Measurements from ENCODE around the gene HOOK2. TPM values are rescaled to one million over a fixed set of nuclear protein-coding genes. Genes with fewer than 3 reads are reported as not detected.
A peak's percentile ranks its signal among the peaks of the same experiment; 100 is the strongest.
"Not testable (repeated sequence)": the region's sequence is repeated elsewhere in the genome, so short reads cannot be mapped to it uniquely, and the experiment has no call there.

Gene HOOK2, protein sequence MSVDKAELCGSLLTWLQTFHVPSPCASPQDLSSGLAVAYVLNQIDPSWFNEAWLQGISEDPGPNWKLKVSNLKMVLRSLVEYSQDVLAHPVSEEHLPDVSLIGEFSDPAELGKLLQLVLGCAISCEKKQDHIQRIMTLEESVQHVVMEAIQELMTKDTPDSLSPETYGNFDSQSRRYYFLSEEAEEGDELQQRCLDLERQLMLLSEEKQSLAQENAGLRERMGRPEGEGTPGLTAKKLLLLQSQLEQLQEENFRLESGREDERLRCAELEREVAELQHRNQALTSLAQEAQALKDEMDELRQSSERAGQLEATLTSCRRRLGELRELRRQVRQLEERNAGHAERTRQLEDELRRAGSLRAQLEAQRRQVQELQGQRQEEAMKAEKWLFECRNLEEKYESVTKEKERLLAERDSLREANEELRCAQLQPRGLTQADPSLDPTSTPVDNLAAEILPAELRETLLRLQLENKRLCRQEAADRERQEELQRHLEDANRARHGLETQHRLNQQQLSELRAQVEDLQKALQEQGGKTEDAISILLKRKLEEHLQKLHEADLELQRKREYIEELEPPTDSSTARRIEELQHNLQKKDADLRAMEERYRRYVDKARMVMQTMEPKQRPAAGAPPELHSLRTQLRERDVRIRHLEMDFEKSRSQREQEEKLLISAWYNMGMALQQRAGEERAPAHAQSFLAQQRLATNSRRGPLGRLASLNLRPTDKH
- total RNA-seq (10 to 100 TPM; 46.9 to 67.4 TPM), polyA plus RNA-seq (10 to 100 TPM; 39.8 to 54.3 TPM)
- long read RNA-seq, donor 1, transcript HOOK2-210 (3 exons, 890 nt): major isoform, 10 of 23 reads
- long read RNA-seq, donor 1, partial matches to known transcripts: 7 of 23 reads
- long read RNA-seq, donor 1, other reads (novel, unspliced or antisense): 0 of 23 reads
- long read RNA-seq, donor 2, partial matches to known transcripts: 5 of 10 reads
- long read RNA-seq, donor 2, other reads (novel, unspliced or antisense): 0 of 10 reads
- long read RNA-seq, donor 3, partial matches to known transcripts: 25 of 46 reads
- long read RNA-seq, donor 3, other reads (novel, unspliced or antisense): 13 of 46 reads
- long read RNA-seq, donor 4, partial matches to known transcripts: 79 of 100 reads
- long read RNA-seq, donor 4, other reads (novel, unspliced or antisense): 17 of 100 reads
- long read RNA-seq, donor 5, transcript HOOK2-210 (3 exons, 890 nt): major isoform, 10 of 51 reads
- long read RNA-seq, donor 5, partial matches to known transcripts: 31 of 51 reads
- long read RNA-seq, donor 5, other reads (novel, unspliced or antisense): 0 of 51 reads

DNA sequence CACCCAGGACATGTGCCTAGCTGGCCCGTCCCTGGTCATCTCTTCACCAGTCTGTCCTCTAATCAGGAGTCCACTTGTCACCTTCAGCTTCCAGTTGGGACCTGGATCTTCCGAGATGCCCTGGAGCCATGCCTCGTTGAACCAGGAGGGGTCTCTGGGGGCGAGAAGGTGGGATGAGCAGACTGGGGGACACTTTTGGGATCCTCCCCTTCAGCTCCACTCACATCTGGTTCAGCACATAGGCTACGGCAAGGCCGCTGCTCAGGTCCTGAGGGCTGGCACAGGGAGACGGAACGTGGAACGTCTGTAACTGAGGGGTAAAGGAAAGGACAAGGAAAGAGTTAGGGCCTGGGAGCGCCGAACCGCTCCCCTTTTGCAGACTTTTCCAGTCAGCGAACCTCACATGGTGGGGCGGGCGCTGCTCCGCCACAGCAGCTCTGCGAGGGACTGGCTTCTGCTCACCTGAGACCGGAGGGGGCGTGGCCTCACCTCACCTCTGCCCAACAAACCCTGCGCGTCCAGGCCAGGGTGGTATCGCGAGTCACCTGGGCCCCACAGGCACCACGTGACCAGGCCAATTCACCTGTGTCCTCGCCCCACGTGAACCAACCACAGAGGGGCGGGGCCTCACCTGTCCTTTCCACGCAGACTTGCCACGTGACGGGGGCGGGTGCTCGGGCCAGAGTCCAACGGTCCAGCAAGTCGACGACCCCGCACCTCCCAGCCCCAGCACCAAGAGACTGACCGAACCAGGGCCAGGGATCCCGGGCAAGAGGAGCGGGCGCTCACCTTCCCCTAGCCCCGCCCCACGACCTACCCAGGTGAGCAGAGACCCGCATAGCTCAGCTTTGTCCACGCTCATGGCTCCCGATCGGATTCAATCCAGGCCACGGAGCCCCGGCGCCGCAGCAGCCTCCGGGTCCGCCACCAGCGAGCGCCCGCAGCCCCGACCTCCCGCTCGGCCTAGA, at the start of gene HOOK2:
Gene HOOK2 (minus strand): TSS at position 965 of the 968 bp plus-strand sequence. CDS start 103 bp downstream, at position 862.
- Histone ChIP-seq H3K4me3 (peak within 1 kb of the TSS; percentile 61), H3K4me1 (ENCODE audit: control insufficient read depth in 5 of 5, insufficient read depth in 5 of 5, low read length in 5 of 5) (peaks cover 0 to 31% (median 13%) of the 10 kb centered on the region in 5 donors), H3K9me3 (ENCODE audit: control insufficient read depth in 4 of 4, insufficient read depth in 3 of 4, low read length in 3 of 4) (no peaks in the 10 kb centered on the region), H3K27me3 (ENCODE audit: control insufficient read depth in 3 of 3, insufficient read depth in 3 of 3, low read length in 2 of 3) (no peaks in the 10 kb centered on the region), H3K9ac (ENCODE audit: insufficient read depth in 1 of 2, low read length in 2 of 2) (peak within 1 kb of the TSS; percentile 49 to 63), H3K27ac (ENCODE audit: low read depth in 1 of 2, low read length in 1 of 2) (peak within 1 kb of the TSS; percentile 87 to 94), H3K36me3 (ENCODE audit: control insufficient read depth in 4 of 4, insufficient read depth in 4 of 4, low read length in 4 of 4) (peaks cover 0 to 10% (median 1%) of the 10 kb centered on the region in 4 donors)
- peak; percentile 68 to 86 (median 85) for DNase-seq
- TF ChIP-seq, protein P1, sequence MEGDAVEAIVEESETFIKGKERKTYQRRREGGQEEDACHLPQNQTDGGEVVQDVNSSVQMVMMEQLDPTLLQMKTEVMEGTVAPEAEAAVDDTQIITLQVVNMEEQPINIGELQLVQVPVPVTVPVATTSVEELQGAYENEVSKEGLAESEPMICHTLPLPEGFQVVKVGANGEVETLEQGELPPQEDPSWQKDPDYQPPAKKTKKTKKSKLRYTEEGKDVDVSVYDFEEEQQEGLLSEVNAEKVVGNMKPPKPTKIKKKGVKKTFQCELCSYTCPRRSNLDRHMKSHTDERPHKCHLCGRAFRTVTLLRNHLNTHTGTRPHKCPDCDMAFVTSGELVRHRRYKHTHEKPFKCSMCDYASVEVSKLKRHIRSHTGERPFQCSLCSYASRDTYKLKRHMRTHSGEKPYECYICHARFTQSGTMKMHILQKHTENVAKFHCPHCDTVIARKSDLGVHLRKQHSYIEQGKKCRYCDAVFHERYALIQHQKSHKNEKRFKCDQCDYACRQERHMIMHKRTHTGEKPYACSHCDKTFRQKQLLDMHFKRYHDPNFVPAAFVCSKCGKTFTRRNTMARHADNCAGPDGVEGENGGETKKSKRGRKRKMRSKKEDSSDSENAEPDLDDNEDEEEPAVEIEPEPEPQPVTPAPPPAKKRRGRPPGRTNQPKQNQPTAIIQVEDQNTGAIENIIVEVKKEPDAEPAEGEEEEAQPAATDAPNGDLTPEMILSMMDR (IDR thresholded peaks at IDR 0.05; ENCODE audit: control extremely low read depth, extremely low read depth): no peak
- 18 to 23% methylated on average over 57 to 58 of the region's 58 CpGs for WGBS, 2 donors
- peak; percentile 48 for ATAC-seq (ENCODE audit: insufficient read depth, low FRiP score)

DNA sequence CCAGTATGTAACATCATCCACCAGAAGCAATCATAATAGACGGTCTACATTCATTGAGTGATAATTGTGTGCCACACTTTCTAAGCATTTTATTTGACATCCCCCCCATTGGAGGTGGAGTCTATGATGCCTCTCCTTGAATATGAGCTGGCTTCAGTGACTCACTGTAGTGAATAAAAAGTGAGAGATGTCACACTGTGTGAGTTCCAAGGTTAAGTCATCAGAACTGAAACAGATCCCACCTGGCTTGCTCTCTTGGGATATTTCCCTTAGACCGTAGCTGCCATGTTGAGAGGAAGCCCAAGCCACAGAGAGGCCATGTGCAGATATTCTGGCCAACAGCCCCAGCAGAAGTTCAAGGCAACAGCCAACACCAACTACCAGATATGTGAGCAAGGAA, 46.4 kb upstream of the HOOK2 start:
- DNase-seq (no peak), ATAC-seq (ENCODE audit: insufficient read depth, low FRiP score) (no peak)
- no peaks in the 10 kb centered on the region for H3K36me3 ChIP-seq (ENCODE audit: control insufficient read depth in 4 of 4, insufficient read depth in 4 of 4, low read length in 4 of 4)
- H3K9me3 ChIP-seq (ENCODE audit: control insufficient read depth in 4 of 4, insufficient read depth in 3 of 4, low read length in 3 of 4): peaks cover 0 to 4% (median 1%) of the 10 kb centered on the region in 4 donors
- H3K9ac ChIP-seq (ENCODE audit: insufficient read depth in 1 of 2, low read length in 2 of 2): no peak overlapping the region
- H3K4me1 ChIP-seq (ENCODE audit: control insufficient read depth in 5 of 5, insufficient read depth in 5 of 5, low read length in 5 of 5): peaks cover 0 to 5% (median 0%) of the 10 kb centered on the region in 5 donors
- TF ChIP-seq, protein P1 (IDR thresholded peaks at IDR 0.05; ENCODE audit: control extremely low read depth, extremely low read depth): no peak
- no peak overlapping the region for H3K4me3 ChIP-seq
- H3K27me3 ChIP-seq (ENCODE audit: control insufficient read depth in 3 of 3, insufficient read depth in 3 of 3, low read length in 2 of 3): peaks cover 0 to 5% (median 0%) of the 10 kb centered on the region in 3 donors
- H3K27ac ChIP-seq (ENCODE audit: low read depth in 1 of 2, low read length in 1 of 2): no peak overlapping the region
- 87 to 92% methylated on average over 2 of the region's 2 CpGs for WGBS, 2 donors

DNA sequence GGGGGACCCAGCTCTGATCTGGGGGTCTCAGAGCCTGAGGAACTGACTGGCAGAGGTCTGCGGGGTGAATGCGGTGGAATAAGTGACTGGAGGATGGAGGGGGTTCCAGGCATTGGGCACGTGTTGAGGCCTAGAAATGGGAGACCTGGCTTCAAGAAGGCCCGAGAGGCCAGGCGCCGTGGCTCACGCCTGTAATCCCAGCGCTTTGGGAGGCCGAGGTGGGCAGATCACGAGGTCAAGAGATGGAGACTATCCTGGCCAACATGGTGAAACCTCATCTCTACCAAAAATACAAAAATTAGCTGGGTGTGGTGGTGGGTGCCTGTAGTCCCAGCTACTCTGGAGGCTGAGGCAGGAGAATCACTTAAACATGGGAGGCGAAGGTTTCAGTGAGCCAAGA, 42.5 kb upstream of the HOOK2 start:
- not testable (repeated sequence) for H3K27me3 ChIP-seq (ENCODE audit: control insufficient read depth in 3 of 3, insufficient read depth in 3 of 3, low read length in 2 of 3); H3K4me1 ChIP-seq (ENCODE audit: control insufficient read depth in 5 of 5, insufficient read depth in 5 of 5, low read length in 5 of 5); H3K27ac ChIP-seq (ENCODE audit: low read depth in 1 of 2, low read length in 1 of 2); H3K9ac ChIP-seq (ENCODE audit: insufficient read depth in 1 of 2, low read length in 2 of 2); H3K9me3 ChIP-seq (ENCODE audit: control insufficient read depth in 4 of 4, insufficient read depth in 3 of 4, low read length in 3 of 4); H3K4me3 ChIP-seq; ATAC-seq (ENCODE audit: insufficient read depth, low FRiP score); DNase-seq; H3K36me3 ChIP-seq (ENCODE audit: control insufficient read depth in 4 of 4, insufficient read depth in 4 of 4, low read length in 4 of 4)
- 94 to 95% methylated on average over 11 of the region's 11 CpGs for WGBS, 2 donors

DNA sequence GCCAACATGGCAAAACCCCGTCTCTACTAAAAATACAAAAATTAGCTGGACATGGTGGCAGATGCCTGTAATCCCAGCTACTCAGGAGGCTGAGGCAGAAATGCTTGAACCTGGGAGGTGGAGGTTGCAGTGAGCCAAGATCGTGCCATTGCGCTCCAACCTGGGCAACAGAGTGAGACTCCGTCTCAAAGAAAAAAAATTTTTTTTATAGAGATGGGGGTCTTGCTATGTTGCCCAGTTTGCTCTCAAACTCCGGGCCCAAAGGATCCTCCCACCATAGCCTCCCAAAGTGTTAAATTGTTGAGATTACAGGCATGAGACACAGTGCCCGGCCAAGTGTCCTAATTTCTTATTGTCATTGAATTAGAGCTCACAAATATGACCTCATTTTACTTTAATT, 41.8 kb upstream of the HOOK2 start:
- H3K27ac ChIP-seq (ENCODE audit: low read depth in 1 of 2, low read length in 1 of 2); H3K9me3 ChIP-seq (ENCODE audit: control insufficient read depth in 4 of 4, insufficient read depth in 3 of 4, low read length in 3 of 4); DNase-seq; H3K4me1 ChIP-seq (ENCODE audit: control insufficient read depth in 5 of 5, insufficient read depth in 5 of 5, low read length in 5 of 5); H3K9ac ChIP-seq (ENCODE audit: insufficient read depth in 1 of 2, low read length in 2 of 2); H3K36me3 ChIP-seq (ENCODE audit: control insufficient read depth in 4 of 4, insufficient read depth in 4 of 4, low read length in 4 of 4); ATAC-seq (ENCODE audit: insufficient read depth, low FRiP score); H3K4me3 ChIP-seq; H3K27me3 ChIP-seq (ENCODE audit: control insufficient read depth in 3 of 3, insufficient read depth in 3 of 3, low read length in 2 of 3): not testable (repeated sequence)
- WGBS, 2 donors: 94 to 96% methylated on average over 6 of the region's 6 CpGs

Measured in lung (tissue), 16 donors.